NK-92 treated with Interleukin-12 subunit alpha and Interleukin-12 subunit beta, amount 100 ng/mL, for 24 hours (cell line): ENCODE measurements around the gene CARS1.

Source experiments
- DNase-seq: peaks from one replicate; lab custom pipeline; 2025; lab: John Stamatoyannopoulos, UW

Gene CARS1

DNA sequence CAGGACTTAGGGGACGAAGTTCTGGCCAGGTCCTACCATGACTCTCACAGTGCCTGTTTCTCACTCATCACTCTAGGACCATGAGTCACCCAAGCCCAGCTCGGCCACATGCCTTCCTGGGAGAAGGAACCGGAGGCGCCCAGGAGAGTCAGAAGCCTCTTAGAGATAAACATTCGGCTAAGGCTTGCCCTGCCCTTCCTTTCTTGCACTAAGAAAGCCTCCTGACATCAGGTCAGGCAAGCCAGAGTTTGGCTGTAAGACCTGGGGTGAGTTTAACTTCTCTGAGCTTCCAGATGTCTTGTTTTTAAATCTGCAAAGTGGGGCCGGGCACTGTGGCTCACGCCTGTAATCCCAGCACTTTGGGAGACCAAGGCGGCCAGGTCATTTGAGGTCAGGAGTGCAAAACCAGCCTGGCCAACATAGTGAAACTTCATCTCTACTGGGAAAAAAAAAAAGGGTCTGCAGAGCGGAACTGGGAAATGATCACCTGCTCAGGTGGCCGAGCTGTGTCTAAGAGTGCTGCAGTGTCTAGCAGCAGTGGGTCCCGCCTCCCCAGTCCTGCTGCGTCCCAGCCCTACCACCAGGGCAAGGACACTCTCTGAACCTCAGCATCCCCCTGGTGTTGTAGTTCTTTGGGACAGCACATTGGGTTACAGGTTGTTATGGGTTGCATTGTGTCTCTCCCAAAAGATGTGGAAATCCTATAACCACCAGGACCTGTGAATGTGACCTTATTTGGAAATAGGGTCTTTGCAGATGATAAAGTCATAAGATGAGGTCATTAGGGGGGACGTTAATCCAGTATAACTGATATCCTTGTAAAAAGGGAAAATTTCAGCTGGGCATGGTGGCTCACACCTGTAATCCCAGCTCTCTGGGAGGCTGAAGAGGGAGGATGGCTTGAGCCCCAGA, 1.8 kb upstream of the CARS1 start:
- DNase-seq: no peak

DNA sequence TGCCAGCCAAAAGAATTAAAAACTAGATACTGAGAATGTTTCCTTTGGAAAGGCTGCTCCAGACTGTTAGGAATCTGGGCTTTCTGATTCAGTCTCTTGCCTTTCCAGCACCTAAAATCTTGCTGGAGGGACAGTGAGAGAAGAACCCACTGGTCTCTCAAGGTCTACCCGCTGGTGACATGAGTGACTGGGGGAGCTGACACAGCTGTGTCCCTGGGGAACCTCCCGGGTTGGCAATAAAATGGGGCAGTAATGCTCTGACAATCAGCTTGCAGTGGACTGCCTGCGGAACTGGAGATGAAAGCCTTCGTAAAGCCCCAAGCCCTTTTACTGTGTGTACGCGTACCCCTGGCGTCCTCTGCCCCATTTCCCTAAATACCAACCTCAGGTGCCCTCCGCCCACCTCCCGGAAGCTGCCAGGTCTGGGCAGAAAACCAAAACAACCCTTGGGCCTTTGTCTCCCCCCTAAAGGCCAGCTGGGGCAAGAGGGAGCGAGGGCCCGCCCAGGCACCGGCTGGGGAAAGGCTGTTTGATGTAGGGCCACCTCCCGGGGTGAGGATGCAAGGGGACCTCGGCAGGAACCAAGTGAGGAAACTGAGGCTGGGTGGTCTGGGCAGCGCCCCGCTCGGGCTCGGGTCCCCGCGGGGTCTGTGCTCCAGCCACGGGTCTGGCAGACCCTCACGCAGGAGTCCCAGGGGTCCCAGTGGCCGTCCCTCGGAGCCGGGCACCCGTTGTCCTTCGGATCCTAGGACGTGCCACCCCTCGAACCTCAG, 741 bp downstream of the CARS1 start:
- DNase-seq: no peak

DNA sequence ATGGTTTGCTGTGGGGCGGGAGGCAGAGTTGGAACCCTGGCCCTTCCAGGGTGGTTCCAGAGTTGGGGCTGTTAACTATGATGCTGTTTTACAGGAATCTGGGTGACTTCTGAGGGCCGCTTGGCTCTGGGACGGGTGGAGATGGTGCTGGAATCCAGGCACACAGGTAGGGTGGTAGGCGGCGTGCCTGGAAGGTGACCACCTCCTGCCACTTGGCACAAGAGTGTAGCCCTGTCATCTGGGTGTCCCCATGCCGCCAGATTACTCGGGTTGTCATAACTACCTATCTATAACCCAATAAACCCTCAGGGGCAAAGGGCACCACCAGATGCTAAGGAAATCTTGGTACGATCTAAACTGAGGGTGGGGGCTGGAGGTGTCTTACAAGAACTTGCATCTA, 1.3 kb downstream of the CARS1 start:
- DNase-seq: no peak

DNA sequence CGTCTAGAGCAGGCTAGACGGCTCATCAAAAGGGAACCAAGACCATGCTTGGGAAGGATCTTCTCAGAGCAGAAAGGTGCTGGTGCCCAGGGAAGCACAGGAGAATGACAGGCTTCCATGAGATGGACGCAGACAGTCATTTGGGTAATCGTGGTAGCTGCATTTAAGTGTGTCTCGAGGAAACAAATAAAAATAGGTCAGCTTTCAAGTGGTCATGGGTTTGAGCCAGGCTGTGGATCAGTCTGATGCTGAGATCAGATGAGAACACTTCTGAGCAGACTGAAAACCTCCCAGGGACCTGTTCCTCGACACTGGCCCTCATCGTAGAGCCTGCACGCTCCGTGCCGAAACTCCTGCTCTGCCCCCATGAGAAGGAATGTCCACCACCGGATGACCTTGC, 4.7 kb downstream of the CARS1 start:
- DNase-seq: no peak

DNA sequence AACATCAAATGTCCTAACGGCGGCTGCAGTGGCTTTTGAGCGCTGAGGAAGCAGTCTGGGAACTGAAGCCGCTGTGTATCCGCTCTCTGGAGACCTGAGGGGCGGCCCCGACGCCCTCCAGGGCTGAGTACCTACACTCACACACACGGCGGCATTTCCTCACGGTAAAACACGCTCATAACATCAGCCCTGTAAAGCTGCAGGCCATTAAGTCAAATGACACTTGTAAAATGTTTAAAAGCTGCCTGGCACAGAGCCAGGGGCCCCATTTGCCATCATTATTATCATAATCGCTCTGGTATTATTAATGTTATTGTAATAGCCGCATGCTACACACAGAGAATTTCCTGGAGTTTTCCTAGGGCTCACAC, 5.1 kb downstream of the CARS1 start:
- DNase-seq: no peak

DNA sequence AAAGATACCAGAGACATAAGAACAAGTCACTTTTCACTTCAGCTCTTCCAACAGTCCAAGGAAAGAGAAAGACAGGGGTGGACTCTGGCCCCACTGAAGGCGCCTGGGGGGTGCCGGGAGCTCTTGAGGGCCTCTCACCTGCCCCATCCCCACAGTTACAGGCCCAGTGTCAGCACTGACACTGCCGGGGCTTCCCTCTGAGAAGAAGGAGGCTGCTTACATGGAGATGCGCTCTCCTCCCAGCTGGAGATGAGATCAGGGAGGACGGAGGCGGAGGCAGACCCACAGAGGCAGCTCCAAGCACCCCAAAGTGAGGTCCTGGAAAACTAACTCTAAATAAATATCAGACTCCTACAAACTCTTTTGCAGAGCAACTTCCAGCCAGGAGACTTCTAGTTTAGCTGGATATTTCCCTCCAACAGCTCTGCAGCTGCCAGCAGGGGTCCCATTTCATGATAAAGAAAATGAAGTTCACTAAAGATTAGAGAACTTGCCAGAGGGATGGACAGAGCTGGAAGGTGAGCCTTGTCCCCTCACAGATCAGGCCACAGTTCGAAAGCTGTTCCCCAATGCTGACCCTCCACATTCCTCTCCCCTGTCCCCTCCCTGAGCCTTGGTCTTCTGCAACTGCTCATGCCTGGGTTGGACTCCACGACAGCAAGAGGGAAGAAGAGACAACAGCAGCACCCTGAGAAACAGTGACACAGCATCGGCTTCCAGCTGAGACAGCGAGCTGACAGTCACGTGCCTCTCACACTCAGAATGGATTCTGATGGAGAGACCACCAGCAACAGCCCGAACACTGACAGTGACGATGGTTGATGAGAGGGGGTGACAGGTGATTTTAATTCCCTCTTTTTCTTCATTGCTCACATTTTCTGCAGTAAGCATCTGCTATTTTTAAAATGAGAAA, 5.8 kb downstream of the CARS1 start:
- DNase-seq: no peak

DNA sequence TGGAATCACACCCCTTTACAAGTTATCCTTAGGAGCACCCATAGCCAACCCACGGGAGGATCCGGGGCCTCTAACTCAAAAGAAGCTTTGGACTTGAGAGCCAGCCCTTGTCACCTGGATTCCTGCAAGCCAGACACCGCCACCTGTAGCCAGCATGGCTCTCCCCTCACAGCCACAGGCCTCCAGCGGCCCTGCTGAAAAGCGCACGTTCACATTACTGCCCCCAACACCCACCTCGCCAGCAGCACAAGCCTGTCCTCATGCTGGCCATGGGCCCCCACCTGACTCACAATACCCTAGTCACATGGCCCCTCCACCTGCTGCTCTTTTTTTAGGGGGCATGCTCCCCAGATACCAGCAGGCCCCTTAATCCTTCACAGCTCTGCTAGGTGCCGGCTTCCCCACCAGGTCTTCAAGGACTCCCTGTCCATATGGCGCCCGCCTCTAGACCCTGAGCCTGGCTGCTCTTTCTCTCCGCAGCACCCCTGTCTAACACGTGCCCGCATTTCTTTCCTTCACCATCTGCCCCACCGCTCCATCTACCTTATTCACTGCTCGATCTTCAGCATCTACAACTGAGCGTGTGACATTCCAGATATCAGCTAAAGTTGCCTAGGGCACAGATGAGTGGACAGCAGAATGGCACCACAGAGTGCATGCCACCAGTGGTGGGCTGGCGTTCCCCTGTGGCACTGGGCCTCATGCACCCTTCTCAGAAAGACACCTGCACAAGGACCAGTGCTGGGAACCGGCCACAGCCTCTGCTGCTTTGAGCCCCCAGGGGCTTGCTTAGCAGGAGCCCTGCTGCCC, 6.6 kb downstream of the CARS1 start:
- no peak for DNase-seq

DNA sequence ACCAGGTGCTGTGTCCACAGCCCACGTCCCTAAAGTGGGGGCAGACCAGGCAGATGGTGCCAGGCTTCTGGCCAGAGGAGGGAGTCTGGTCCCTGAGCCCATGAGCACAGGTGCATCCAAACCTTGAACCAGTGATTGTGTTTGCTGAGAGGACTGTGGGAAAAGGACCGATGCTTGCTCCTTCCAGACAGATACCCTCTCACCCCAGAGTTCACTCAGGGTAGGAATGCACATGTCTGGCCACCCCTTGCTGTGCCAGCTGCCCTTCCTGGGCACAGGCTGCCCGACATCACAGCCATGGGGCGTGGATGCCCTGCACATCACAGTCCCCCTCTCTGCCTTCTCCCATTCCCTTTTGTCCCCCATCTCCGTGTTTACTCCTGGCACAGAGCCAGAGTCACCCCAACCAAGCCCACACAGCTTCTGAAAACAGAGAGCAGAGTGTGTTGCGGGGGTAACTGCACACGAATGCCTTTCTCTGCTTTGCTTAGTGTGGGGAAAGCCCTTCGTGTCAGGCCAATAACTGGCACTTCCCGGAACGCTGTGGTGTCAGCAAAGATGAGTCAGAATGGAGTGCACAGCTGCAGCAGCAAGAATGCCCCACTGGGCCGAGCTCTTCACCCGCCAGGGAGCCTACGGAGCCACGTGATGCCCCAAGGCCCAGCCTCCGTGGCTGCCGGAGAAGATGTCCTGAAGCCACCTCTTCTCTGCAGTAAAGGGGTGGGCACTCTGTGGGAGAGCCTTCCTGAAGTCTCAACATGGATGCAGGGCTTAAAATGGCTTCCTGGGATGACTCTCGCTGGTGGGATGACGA, 7.6 kb downstream of the CARS1 start:
- DNase-seq: no peak

DNA sequence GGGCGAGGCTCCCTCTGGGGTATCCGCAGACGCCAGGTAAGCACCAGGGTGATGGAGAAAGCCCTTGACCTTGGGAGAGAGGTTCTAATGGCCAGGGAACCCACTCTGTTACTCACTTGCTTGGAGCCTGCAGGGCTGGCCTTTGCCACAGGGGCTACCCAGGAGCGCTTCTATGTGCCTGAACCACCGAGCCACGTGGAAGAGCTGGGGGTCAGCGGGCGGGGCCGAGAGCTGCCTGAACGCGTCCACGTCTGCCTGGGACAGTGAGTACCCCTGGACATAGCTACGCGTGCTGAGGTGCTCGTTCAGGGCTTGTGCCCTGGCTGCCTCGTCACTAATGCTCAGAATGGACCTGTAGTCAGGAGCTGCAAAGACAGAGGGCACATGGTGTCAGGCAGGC, 9.6 kb downstream of the CARS1 start:
- no peak for DNase-seq

DNA sequence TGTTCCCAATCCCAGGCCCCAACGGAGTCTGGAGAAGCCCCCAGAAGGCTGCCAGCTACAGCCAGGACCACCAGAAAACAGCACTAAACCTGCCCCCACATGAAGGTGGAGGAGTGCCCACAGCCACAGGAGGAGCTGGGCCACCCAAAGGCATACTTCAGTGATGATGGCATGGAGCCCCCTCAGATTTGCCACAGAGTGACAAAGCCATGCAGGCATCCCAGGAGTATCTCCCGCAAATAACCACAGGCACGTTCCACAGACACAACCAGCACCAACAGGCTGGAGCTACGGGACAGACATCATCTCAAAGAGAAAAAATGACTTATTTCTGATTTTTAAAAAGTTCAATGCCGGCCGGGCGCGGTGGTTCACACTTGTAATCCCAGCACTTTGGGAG, 10.6 kb downstream of the CARS1 start:
- no peak for DNase-seq

DNA sequence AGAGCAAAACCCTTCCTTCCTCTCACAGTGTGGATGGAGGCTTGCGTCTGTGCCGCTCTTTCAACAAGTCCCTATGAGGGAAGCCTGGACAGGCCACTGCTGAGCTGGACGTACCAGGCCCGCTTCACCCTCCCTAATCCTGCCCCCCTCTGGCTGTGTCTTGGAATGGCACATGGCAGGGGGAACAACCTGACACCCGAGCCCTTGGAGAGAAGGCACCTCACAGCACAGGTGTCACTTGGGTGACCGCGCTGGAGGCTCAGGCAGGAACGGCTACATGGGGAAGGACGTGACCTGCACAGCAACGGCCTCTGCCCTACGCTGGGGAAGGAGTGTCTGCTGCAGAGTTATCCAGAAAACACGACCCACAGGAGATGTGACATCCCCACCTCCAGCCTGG, 11.0 kb downstream of the CARS1 start:
- no peak for DNase-seq

DNA sequence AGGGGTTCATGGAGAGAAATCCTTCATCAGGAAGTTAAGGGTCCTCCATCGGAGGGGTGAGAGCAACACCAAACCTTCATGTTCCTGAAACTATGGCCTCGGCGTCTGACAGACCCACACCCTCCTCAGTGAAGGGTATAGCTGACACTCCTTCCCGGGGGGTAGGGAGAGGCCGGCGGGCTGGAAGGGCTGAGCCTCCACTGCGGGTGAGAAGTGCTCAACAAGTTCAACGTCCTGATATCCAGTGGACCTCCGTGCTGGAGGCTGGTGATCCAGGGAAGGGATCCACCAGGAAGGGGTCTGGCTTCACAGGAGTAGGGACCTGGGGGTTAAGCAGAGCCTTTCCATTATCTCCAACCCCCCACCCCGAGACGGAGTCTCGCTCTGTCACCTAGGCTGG, 12.3 kb downstream of the CARS1 start:
- DNase-seq: no peak

DNA sequence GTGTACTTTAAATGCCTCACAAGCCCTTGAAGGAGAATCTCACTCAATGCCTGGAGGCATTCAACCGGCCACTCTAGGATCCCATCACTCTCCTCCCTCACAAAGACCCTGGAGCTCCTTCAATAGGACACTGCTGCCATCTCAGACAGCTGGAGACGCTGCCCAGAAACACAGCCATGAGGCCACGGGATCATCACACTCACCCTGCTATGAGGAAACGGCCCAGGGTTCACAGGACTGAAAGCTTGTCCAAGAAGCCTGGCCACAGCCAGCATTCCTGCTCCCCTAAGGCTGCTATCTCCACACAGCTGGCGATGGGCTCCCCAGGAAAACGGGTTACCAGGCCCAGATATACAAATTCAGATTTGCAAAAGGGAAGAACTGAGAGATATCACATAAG, 13.2 kb downstream of the CARS1 start:
- no peak for DNase-seq

DNA sequence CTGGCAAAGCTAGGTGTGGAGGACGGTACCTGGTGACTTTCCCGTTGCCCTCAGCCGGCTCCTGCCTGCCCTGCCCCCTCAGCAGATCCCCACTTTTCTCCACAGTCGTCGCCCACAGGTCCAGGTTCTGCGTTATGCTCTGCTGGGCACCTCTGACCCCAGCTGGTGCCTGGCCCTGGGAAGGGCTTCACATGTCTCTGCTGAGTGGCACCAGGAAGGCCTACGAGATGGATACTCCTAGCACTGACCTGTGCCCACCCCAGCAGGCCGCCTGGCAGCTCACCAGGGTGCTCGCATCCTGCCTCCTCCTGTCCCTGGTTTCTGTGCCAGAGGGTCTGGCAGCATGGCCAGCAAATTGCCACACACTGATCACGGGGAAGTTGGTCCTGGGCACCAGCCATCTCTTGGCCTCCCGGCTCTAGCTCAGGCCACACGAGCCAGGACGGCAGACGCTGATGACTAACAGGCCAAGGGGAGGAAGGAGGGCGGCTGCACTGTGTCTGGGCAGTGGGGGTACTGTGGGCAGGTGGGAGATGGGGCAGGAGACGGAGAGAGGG, 13.8 kb downstream of the CARS1 start:
- DNase-seq: no peak

DNA sequence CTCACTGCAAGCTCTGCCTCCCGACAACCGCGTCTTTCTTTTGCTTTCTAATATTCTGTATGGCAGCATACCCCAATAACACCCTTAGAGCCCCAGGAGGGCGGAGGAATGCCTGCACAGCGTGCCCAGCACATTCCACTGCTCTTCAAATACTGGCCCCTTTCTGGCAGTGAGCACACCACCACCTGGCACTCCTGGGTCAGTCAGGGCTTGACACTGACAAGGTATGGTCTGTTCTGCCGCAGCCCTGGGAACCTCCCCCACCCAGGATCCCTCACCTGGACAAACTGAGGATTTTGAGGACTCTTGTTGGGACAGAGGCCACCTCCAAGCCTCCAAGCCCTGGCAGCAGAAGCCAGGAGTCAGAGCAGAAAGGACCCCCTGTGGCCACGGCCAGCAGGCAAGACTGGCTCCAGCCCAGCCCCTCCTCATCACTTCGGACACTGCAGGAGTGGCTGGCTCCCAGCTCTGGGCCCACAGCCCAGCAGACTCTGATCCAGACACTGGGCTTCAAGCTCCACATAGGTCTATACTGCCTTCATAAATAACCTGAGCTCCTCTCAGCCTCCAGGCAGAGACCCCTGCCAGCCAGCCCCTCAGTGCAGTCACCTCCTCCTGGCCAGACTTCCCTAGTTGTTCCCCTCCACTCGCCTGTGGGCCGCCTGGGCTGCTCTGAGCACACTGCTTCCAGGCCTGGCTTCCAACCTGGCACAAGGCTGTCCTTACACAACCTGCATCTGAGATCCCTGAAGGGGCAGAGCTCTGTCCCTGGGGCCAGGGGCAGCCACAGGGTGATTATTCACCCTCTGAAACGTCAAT, 14.5 kb downstream of the CARS1 start:
- DNase-seq: no peak

DNA sequence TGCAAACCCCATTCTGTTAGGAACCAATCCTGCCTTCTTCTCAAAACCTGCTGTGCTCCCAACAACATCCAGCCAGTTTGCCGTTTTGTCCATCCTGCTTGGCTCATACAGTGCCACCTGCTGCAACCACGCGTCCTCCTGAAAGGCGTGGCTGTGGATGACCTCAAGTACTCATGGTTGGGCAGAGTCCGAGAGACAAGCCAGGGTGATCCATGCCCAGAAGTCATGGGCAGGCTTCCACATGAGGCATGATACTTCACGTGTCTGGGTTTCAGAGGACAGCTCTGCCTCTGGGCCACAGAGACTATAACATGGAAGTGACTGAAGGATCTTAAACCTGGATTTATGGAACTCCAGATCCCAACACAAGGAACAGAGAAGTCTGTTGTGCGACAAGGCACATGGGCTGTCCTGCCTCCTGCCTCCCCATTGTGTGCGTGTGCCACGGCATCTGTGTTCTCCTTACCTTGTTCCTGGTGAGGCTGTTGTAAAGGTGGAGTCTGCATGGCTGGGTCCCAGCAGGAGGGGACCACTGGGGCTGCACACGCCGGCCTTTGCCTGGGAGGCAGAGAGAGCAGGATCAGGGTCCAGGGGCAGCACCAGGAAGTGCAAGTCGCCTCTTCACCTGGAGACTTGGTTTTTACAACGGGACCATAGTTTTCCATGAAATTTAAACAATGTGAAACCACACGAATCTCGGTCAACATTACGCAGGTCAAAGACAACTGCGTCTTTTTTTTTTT, 15.4 kb downstream of the CARS1 start:
- no peak for DNase-seq

DNA sequence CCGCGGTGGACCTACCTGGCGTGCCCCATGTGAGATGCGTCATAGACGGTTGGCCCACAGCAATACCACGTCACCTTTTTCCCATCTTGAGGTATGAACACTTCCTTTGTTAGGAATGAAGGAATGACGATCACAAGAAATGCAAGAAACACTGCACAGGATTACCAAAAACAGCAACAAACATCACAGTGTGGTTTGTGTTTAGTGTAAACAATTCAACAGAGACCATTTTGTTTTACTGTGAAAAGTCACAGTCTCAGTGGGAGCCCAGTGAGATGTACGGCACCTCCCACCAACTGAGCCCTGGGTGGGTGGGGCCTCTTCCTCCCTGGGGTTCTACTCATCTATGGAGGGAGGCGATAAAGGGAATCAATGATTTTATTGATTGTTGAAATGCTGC, 16.3 kb downstream of the CARS1 start:
- DNase-seq: no peak

DNA sequence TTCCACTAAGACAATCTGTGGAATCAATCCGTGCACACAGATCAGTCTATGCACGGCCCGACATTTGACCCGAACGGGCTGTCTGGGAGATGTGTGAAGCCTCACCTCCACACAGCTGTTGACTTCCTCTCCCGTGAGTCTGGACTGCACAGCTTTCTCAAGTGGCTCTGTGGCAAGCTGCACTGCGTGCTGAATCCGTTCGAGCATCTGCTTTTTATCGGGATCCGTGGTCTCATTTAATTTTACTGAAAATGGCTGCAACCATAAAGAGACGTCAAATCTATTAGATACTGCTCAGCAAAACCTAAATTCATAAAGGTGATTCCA, 19.3 kb downstream of the CARS1 start:
- no peak for DNase-seq
